GM18505 (cell line): ENCODE measurements around the gene PAFAH1B2.

Experiments
- ATAC-seq: cut with Tn5 transposase; IDR thresholded peaks from one replicate; pipeline ENCODE4 v1.9.1; 2021; ENCODE audit not compliant: unreplicated experiment
- POLR2A ChIP-seq: IDR thresholded peaks from 4 replicates; pipeline ENCODE4 v1.6.1; 2011; ENCODE audit warnings: borderline replicate concordance; ENCODE audit not compliant: insufficient read depth, insufficient read length; ENCODE audit errors: extremely low read depth

The PAFAH1B2 gene

DNA sequence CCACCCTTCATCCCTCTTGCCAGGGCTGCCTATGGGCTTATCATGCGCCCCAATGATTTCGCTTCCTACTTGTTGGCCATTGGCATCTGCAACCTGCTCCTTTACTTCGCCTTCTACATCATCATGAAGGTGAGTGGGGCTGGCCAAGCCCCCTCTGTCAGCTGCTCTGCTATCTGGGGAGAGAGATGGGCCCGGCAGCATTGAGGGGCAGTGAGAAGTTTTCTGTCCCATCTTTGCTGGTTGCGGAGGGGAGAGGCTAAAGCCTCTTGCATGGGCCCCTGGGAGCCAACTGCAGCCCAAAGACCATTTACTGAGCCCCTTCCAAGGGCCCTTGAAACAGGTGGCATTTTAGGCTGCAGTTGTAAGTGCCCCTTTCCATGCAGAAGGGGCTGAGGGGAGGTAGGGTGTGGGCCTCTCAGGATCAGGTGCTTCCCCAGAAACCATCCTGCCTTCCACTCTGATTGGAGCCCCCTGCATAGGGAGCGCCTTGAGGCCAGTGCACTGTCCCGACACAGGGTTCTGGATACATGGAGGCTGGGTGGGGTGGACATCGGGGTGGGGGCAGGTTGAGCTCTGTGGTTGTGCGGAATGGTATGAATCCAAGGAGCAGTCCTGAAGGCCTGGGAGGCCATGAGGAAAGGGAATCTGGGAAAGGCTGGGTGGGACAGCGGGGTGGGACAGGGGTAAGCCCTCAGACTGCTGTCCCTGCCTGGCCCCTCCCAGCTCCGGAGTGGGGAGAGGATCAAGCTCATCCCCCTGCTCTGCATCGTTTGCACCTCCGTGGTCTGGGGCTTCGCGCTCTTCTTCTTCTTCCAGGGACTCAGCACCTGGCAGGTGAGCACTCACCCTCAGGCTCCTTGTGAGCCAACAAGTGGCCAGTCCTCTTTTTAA is 49.3 kb downstream of the PAFAH1B2 start:
- no peak for ATAC-seq
- TF ChIP-seq POLR2A = no peak

DNA sequence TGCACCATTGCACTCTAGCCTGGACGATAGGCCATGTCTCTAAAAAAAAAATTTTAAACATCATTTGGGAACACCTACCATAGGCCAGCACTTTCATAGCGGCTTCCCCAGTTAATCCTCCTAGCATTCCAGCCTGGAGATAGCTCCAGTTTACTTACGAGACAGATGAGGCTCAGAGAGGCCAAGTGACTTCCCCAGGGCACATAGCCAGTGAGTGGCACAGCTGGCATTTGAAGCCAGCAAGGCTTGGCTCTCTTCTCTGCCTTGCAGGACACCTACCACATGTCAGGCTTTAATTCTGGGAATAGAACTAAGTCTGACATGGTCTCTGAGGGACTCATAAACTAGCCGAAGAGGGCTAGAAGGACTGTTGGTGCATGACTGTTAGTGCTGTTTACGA is 50.2 kb downstream of the PAFAH1B2 start:
- no peak for TF ChIP-seq POLR2A
- ATAC-seq = no peak

DNA sequence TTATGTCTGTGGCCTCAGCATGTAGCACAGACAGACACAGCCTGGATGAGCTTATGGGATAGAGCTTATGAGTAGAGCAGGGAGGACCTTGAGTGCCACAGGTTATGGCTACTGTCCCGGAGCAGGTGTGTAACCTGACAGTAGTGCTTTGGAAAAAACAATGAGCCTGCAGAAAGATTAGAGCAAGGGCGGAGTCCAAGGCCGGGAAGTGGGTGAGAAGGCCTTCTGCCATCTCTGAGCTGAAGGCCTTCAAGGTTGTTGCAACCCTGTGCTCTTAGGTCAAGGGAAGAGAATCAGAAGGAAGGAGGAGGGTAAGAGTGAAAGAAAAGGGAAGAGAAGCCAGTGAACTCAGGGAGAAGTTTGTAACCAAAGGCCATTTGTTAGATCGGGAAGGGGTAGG is 51.2 kb downstream of the PAFAH1B2 start:
- TF ChIP-seq POLR2A = no peak
- ATAC-seq = no peak

DNA sequence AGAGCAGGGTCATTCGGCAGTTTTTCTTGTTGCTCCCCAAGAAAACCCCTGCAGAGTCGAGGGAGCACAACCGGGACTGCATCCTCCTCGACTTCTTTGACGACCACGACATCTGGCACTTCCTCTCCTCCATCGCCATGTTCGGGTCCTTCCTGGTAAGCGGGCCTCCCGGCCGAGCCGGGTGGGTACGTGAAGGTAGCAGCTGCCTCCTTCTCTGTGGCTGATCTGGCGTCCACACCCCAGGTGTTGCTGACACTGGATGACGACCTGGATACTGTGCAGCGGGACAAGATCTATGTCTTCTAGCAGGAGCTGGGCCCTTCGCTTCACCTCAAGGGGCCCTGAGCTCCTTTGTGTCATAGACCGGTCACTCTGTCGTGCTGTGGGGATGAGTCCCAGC is 51.7 kb downstream of the PAFAH1B2 start:
- no peak for ATAC-seq

DNA sequence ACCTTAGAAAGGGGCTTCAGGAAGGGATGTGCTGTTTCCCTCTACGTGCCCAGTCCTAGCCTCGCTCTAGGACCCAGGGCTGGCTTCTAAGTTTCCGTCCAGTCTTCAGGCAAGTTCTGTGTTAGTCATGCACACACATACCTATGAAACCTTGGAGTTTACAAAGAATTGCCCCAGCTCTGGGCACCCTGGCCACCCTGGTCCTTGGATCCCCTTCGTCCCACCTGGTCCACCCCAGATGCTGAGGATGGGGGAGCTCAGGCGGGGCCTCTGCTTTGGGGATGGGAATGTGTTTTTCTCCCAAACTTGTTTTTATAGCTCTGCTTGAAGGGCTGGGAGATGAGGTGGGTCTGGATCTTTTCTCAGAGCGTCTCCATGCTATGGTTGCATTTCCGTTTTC is 52.9 kb downstream of the PAFAH1B2 start:
- no peak for ATAC-seq
- TF ChIP-seq POLR2A = no peak

More for the DNA sequence above, 51.7 kb downstream of the PAFAH1B2 start:
- no peak for TF ChIP-seq POLR2A

DNA sequence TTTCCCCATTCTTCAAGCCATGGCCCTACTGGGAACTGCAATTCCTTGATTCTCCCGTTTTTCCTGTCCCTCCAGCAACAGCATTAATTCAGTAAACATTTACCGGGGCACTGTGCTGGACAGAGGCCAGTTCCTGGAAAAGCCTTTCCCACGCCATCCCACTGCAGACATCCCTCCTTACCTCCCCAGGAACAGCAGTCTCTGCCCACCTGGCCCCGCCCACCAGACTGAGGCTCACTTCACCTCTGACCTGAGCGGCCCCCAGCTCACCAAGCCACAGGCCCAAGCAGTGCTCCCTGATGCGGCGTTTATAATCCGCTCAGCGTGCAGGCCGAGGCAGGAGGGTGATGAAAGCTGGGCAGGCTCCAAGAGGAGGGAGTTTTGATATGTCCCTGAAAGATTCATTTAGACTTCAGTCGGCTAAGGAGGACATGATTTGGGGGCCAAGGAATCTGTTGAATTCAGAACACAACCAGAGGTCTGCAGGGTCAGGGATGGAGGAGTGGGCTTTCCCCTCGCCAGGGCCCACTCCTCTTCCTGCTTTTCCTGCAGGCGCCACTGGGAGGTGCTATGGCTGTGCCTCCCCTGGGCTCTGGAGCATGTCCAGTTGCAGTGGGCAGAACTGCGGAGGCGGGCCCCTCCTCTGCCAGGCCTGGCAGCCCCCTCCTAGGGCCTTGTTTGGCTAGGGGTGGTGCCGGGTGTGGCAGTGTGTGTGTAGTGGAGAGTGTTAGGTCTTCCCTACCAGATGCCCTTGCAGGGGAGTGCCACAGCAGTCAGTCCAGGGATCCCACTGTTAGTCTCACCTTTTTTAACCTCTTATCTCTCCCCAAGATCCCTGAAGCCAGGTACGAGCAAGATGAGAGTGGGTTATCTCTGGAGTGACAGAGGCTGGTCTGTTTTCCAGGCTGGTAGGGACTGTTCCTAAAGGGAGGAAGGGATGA is 53.7 kb downstream of the PAFAH1B2 start:
- no peak for ATAC-seq
- no peak for TF ChIP-seq POLR2A

DNA sequence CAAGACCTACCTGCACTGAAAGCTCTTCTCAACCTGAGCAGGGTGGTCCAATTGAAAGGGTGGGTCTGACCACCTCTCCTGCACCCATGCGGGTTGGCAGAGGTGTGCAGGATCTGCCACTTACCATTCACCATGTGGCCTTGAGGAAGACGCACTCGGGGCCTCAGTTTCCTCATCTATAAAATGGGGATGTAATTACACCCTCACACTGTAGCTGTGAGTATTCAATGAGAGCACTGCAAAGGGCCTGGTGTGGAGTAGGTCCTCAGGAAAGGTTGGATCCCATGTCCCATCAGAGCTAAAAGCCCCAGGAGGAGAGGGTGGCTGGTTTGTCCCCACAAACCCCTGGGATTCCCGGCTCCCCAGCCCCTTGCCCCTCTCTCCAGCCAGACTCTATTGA is 54.5 kb downstream of the PAFAH1B2 start:
- no peak for TF ChIP-seq POLR2A
- ATAC-seq = no peak

DNA sequence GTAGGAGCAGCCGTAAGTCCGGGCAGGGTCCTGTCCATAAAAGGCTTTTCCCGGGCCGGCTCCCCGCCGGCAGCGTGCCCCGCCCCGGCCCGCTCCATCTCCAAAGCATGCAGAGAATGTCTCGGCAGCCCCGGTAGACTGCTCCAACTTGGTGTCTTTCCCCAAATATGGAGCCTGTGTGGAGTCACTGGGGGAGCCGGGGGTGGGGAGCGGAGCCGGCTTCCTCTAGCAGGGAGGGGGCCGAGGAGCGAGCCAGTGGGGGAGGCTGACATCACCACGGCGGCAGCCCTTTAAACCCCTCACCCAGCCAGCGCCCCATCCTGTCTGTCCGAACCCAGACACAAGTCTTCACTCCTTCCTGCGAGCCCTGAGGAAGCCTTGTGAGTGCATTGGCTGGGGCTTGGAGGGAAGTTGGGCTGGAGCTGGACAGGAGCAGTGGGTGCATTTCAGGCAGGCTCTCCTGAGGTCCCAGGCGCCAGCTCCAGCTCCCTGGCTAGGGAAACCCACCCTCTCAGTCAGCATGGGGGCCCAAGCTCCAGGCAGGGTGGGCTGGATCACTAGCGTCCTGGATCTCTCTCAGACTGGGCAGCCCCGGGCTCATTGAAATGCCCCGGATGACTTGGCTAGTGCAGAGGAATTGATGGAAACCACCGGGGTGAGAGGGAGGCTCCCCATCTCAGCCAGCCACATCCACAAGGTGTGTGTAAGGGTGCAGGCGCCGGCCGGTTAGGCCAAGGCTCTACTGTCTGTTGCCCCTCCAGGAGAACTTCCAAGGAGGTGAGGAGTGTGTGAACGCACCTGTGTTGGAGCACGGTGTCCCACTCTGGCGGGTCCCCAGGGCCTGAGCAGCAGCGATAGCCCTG is 55.2 kb downstream of the PAFAH1B2 start, which contains the start of gene TAGLN:
Gene TAGLN, plus strand, starts transcription at position 318 of the 863 bp plus-strand sequence. CDS start 3,644 bp downstream, outside the sequence.
- no peak for ATAC-seq
- TF ChIP-seq POLR2A = no peak

DNA sequence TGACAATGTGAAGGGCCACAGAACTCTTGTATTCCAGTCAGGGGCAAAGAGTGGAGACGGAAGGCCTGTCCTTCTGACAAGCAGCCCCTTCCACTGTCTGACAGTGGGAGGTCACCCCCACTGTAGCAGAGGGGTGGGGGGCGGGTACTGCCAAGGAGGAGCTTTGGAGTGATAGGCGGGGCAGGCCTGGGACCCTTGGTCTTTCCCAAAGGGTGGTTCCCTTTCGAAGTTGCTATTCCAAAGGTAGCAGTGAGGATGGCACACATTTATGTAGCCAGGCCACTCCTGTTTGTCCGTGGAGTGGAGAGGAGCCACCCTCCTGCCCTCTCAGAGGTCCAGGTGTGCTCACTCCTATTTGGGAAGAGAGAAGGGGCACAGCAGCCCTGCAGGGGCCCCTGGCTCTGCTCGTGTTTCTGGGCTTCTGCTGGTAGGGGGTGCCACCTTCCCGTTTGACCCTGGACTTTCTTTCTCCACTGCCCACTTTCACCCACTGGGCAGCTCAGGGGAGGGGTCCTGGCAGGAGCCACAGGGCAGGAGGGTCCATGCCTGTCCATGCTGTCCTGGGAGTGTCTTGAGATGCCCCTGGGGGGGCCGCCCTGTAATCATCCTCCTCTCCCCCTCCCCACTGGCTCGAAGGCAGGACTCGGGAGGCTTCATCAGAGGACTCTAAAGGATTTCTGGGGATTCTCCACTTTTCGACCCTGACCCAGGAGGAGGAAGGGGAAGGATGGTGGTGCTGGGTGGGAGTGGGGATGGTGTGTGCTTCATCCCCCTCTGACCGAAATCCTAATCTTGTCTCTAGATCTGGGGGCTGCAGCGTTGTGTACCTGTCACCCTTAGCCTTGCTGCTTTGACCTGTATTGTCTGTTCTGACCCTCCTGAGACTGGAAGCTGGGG is 56.1 kb downstream of the PAFAH1B2 start:
- no peak for ATAC-seq
- TF ChIP-seq POLR2A = no peak

DNA sequence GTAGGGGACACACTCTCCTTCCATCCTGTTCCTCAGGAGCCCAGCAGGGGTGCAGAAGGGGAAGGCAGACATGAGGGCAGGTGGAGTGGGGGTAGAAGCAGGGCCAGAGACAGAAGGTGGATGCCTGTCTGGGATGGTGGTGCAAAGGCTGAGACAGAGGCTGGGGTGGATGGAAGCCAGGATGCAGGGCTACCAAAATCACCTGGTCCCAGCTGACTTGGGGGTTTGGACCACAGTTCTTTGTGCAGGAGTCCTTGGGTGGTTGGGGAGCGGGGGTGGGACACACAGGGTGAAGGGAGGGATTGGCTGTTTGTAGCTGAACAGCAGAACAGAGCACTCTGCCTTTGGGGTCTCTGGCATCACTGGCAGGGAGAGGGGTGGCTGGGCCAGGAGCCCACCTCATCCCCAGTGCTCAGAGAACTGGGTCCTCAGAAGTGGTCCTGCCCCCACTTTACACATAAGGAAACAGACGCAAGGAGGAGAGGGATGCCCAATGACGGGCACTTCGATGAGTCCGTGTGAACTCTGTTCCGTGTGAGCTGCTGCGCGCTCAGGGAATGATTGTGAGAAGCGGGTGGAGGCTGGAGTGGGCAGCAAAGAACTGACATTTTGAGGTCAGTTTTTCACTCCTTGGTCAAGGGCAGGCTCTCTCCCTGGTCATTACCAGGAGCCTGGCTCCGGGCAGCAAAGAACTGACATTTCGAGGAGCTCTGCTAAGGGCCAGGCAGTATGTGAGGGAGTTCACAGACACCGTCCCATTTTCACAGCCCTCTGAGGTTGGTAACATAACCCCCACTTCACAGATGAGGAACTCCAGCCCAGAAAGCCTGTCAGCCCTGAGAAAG is 56.9 kb downstream of the PAFAH1B2 start:
- ATAC-seq = no peak
- no peak for TF ChIP-seq POLR2A
